ENCODE results near the gene SLX4IP.

Gene SLX4IP

DNA sequence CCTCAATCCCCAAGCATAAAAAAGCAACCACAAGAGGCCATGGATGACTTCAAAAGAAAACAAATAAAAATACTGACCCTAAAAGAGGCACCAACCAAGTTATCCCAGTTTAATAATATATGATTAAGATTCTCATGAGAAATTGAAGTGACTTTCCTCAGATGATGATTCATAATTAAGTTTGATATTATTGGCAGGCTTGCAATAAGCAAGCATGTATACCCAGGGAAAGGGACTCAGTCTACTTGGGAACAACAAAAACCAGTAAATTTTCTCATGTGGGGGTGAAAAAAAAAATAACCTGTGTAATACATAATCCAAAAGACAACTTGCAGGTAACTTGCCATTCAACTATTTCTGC is 219.1 kb downstream of the SLX4IP start:
- DNase-seq: no peak

- DNase-seq: no peak
Observed at GRCh38 chr20:10654630-10655029, 219.5 kb downstream of the SLX4IP start.

DNA sequence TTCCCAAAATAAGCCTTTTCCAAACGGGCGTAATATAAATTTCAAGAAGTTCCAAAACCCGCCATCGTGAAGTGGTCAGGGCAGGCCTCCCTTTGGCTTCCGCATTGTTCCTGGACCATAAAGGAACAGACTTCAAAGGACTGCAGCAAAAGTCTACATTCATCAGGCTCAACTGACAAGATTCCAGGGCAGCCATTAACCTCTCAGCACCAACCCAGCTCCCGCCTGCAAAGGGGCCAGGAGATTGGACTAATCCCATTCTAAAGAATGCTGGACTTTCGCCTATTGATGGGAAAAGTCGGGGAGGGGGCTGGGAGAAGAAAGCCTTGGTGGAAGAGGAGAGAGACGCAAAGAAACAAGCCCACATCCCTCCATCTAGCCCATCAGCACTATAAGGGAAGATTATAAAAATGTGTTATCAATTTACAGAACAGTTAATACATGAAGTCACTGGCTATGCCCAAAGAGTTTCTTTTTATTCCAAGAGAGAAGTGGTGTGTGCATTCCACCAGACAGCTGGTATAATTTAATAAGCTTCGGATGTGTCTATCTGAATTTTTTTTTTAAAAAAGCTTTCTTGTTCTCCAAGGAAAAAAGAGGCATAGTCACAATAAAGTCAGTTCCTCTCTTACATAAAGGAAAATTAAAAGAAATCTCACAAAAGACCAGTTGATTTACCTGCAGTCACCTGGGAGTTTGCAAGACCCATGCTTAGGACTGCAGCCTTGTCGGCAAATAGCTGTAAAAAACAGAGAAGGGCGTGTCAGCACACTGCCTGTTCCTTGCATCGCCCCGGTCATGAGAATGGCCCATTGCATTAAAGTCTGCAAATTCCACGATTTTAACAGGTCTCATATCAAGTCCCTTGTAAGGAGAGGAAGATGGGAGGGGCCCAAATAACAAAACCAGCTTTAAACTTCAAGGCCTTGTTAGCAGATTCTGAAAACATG is 220.9 kb downstream of the SLX4IP start:
- DNase-seq: no peak

DNA sequence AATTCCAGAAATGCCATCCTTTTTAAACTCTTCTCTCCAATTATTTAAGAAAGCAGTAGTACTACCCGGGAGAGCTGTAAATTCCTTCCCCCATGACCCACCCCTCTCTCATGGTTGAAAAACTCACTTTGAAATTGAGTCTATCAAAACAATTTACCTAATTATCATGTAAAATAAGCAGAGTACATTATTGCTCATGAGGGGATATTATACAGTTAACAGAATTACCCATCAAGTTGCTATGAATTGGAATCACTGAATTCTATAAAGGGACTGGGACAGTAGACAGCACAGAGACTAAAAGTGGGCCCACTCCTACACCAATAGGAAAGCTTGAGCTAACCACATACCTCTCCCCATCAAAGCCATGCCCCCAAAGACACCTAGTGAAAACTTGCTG is 222.3 kb downstream of the SLX4IP start:
- no peak for DNase-seq

DNA sequence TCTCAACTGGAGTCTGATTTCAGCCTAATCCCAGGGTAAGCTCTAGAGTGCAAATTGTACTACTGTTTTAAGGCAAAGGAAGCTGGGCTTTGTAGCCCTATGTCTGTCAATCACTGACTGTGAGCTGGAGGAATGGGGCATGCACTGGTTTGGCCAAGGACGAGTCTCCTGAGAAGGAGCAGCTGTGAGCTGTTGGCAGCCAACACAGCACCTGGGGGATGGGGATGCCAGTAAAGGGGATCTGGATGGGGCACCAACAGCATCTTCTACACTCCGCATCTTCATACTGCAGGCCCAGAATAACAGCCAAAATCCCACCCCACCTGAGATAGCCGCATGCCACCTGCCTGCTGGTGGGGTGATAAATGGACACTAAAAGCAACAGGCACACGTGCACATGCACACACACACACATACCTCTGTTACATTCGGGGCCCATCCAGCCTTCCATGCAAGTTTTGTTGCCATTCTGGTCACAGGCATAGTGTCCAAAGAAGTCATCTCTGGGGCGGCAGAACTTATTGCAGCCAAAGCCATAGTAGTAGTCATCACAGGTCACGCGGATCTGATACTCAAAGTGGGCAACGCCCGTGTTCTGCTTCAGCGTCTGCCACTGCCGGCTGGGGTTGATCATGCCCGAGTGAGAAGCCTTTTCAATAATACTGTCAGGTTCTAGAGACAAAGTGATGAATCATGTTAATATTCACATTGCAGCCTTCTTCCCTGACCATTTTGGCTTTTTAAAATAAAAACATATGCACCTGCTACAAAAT is 223.1 kb downstream of the SLX4IP start:
- no peak for DNase-seq

- no peak for DNase-seq
Observed at GRCh38 chr20:10658876-10659632, 223.9 kb downstream of the SLX4IP start.

- DNase-seq: no peak
Observed at GRCh38 chr20:10659651-10660601, 224.8 kb downstream of the SLX4IP start.

DNA sequence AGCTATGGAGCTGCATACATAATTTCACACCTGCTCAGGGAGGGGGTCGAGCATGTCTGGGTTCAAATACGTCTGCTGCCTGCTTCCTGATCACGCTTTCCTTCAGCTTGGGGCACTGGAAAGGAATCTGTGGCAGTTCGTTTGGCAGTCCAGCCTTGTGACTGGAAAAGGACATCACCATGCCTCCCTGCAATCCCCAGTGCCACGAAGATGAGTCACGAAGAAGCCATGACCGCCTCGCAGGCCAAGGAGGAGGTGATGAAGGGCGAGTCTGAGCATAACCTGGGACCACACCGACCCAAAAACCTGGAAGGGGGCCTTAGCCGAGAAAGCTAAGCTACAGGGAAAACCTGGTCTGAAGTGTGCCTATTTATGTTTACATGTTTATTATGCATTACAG is 225.6 kb downstream of the SLX4IP start:
- no peak for DNase-seq

GRCh38 chr20:10661261-10661660 is 226.2 kb downstream of the SLX4IP start:
- no peak for DNase-seq

DNA sequence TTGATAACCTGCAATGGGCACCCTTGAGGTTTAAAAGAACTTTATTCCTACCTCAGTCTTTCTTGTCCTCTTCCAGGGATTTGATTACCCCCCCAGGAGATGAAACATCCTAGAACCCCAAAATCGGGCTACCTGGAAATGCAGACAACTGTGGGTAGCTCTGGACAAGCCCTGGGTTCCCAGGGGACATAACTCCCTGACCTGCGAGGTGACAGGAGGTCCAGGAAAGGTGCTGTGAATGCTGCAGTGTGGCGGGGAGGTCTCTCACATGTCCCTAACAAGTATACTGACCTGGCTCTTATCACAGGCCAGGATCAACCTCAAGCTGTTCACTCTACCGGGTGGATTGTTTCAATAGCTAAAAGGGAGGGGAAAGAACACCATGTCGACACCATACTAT is 227.0 kb downstream of the SLX4IP start:
- no peak for DNase-seq

DNA sequence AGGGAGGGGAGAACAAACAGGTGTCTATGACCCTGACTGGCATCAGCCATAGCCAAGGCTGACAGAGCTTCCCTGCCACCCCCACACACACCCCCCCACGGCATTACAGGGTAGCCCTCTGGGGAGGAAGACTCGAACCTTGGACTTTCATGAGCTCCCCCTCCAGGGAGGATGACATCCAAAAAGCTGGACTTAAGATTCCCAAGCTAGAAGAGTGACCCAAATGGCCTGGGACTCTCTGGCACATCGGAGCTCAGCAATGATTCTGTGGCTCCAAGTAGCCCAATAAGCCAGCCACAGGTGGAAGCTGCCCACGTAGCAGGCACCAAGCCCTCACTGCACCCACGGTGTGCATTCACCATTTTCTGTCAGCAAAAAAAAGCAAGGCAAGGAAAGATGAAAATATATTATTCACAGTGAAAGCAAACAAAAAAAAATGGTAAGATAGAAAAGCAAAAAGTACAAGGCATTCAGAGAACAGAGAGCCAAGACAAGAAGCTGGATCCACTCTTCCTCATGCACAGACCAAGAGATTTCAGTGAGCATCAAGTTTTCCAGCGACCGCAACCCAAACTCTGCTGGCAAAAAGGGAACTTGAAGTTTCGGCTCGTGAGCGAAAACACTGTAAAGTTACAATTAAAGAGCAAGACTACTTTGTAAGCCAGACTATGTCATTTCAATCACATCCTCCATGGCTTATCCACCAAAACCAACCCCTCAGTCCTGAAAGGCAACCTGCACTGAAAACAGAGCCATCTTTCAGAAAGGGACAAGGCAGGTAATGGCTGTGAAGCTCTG is 227.8 kb downstream of the SLX4IP start:
- DNase-seq: peak; percentile 64

DNA sequence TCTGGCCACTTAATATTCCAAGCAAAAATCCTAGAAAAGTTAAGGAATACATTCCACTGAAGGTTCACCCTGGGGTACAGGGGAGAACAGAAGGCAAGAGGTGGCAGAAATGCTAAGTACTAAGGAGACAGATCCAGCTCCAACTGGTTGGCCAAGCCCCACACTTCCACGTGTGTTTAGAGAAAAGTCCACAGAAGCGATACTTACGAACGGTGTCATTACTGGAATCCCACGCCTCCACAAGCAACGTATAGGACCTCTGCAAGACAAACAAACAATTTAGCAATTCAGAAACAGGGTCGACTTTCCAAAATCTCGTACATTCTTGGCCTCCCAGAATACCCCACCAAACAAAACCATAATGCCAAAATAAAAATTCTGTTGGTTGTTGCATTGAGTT is 228.7 kb downstream of the SLX4IP start:
- DNase-seq: no peak

- DNase-seq: no peak
Observed at GRCh38 chr20:10665027-10665561, 230.0 kb downstream of the SLX4IP start.

GRCh38 chr20:10665791-10666190 is 230.7 kb downstream of the SLX4IP start:
- DNase-seq: no peak

GRCh38 chr20:10666221-10667076 is 231.3 kb downstream of the SLX4IP start:
- no peak for DNase-seq

- DNase-seq: no peak
Observed at GRCh38 chr20:10667077-10667401, 231.9 kb downstream of the SLX4IP start.

- DNase-seq: no peak
Observed at GRCh38 chr20:10667560-10668167, 232.6 kb downstream of the SLX4IP start.

GRCh38 chr20:10668677-10669368 is 233.7 kb downstream of the SLX4IP start:
- DNase-seq: no peak

DNA sequence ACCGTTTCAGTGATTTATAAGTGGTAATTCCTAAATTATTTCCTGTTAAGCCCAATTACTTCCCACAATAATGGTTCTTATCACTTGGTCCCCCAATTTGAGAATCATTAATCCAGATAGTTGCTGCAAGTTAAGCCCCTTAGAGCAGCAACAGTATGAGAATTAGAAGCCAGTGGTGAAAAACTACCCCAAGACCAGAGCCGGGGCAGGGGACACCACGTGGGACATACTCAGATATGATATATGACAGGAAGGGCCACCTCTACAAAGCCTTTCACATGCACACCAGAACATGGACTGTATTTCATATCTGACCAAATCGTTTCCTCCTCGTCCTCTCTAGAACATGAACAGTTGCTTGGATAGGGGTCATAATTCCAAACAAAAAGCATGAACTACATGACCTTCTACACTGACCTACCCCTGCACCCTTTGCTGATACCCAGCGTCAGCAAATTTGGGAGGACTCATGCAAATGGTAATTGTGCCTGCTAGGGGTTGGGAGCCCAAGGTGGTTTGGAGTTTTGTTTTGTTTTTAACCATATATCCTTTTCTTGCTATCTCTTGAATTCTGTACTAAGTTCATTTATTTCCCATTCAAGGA is 234.8 kb downstream of the SLX4IP start:
- DNase-seq: no peak

Data from suppressor macrophage treated with lipopolysaccharide for 4 hours (primary cell).